ENCODE data around the gene TRIM46.

Gene TRIM46

GRCh38 chr1:155172732-155173477 lies 744 bp upstream of the TRIM46 start, which contains the start of gene KRTCAP2:
Gene KRTCAP2, minus strand, starts transcription at chr1:155173304. Its CDS starts 80 bp downstream, at chr1:155173224.
- DNase-seq, result peak; percentile 96

- DNase-seq, result peak; percentile 48
These were observed 953 bp downstream of the TRIM46 start for GRCh38 chr1:155174324-155175280.

GRCh38 chr1:155175281-155175926 lies 1.8 kb downstream of the TRIM46 start:
- no peak for DNase-seq

- DNase-seq, result no peak
These were observed 2.3 kb downstream of the TRIM46 start for GRCh38 chr1:155175927-155176371.

- peak; percentile 60 for DNase-seq
These were observed 3.0 kb downstream of the TRIM46 start for GRCh38 chr1:155176544-155177071.

DNA sequence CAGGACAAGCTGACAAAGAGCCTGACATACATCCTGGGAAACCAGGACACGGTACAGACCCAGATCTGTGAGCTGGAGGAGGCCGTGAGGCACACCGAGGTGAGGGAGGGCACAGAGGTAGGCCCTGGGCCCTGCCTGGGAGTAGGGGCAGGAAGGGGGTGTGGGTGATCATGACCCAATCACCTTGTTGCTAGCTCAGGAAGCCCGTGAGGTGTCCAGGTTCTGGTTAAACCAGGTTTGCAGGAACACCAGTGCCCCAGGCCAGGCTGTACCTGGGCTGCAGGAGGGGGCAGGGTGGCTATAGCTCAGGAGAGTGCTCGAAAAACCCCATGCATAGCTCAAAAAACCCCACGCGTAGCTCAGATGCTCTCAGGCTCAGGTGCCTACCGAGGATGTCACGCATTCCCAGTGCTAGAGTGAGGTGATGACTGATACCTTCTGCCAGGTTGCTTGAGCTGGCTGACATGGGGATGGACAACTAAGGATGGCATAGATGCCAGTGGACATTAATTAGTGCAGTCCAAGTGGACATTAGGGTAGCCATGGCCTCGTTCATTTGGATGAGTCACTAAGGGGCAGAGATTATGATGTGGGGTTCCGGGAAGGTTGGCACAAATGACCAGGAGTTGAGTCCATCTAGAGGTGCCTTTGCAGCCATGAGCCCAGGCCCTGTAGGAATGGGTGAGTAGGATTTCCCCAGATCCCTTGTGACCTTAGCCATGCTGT lies 3.7 kb downstream of the TRIM46 start:
- DNase-seq, result no peak

- DNase-seq, result no peak
These were observed 4.3 kb downstream of the TRIM46 start for GRCh38 chr1:155177918-155178281.

DNA sequence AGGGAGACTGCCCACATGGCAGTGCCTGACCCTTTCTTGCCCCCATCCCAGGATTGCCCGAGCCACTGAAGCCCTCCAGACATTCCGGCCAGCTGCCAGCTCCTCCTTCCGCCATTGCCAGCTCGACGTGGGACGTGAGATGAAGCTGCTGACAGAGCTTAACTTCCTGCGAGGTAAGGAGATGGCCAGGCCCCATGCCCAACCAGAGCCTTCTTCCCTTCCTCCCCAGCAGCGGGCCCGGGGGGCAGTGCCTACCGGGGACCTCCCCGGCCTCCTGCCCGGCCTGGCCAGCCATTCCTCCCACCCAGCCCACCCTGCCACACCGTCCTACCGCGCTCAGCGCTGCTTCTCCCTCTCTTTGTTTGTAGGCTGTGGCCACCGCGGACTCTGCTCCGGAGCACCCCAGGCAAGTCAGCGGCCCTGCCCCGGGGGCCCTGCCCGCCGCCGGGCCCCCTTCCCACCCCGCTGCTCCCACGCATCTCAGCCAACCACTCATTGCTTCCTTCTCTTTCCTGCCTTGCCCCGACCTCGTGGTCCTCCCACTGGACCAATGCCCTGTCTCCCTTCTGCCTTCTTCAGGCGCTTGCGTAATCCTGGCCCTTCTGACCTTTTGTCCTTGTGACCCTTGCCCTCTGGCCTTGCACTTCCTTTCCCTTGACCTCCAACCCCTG lies 4.9 kb downstream of the TRIM46 start:
- DNase-seq, result no peak

- no peak for DNase-seq
These were observed 5.7 kb downstream of the TRIM46 start for GRCh38 chr1:155179112-155180031.

DNA sequence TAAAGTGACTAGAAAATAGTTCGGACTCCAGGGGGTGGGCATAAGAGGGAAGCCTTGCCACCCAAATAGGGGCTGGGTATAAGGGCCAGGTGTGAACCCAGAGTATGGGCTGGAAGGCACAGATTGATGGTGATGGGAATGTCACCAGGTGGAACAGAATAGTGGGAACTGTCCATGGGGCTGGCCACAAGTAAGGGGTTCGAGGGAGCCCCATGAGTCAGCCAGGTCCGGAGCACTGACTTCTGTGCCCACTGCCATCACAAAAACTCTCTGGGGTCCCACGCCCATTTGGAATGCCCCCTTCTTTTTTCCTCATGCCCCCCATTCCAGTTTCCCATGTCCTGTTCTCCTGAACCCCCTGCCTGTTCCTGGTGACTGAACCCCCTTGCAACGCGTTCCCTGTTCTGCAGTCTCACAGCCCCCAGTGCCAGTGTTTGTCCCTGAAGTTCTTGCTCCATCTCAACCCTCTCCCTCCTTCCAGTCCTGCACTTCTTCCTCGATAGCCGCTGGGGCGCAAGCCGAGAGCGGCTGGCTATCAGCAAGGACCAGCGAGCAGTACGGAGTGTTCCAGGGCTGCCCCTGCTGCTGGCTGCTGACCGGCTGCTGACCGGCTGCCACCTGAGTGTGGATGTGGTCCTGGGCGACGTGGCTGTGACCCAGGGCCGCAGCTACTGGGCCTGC lies 7.9 kb downstream of the TRIM46 start:
- no peak for DNase-seq

DNA sequence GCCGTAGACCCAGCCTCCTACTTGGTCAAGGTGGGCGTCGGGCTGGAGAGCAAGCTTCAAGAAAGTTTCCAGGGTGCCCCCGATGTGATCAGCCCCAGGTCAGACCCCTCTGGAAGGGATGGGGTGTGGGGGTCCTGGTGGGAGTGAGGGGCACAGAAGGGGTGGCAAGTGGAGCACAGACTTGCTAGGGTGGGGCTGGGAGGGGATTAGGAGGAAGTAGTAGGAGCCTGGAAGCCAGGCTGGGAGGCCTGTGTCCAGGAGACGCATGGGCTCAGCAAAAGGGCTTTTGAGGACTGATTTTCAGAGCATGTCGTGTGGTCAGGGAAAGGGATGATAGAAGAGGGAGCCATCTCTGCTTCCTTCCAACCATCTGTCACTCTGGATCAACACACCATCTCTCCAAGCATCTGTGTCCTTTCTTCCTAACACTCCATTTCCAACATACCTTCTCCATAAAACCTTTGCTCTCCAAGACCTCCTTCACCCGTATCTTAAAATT lies 8.5 kb downstream of the TRIM46 start:
- no peak for DNase-seq

DNA sequence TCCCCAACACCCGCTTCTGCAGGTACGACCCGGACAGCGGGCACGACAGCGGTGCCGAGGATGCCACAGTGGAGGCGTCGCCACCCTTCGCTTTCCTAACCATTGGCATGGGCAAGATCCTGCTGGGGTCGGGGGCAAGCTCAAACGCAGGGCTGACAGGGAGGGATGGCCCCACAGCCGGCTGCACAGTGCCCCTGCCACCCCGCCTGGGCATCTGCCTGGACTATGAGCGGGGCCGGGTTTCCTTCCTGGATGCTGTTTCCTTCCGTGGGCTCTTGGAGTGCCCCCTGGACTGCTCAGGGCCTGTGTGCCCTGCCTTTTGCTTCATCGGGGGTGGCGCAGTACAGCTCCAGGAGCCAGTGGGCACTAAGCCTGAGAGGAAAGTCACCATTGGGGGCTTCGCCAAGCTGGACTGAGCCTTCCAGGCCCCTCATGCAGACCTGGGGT lies 10.1 kb downstream of the TRIM46 start:
- DNase-seq, result no peak

DNA sequence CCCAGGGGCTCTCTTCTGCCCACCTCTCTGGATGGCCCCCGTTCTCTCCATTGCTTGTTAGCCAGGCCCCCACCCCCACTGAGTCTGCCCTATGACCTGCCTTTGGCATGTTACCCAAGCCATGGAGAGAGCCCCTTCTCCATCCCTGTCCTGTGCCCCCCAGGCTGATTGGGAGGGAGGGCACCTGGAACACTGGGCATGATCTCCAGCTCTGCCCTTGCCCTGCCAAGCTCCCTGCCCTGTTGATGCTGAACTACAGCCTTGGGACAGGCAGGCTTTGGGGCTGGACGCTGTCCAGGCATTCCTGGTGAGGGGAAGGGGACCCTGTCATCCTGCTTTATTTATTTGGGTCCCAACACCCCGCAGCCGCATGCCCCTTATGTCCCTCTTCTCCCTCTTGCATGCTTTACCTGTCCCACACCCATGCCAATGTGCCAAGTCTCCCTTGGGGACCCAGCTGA lies 10.7 kb downstream of the TRIM46 start:
- no peak for DNase-seq

GRCh38 chr1:155184835-155185782 lies 11.5 kb downstream of the TRIM46 start:
- DNase-seq, result no peak

GRCh38 chr1:155185783-155186066 lies 12.1 kb downstream of the TRIM46 start:
- DNase-seq, result no peak

DNA sequence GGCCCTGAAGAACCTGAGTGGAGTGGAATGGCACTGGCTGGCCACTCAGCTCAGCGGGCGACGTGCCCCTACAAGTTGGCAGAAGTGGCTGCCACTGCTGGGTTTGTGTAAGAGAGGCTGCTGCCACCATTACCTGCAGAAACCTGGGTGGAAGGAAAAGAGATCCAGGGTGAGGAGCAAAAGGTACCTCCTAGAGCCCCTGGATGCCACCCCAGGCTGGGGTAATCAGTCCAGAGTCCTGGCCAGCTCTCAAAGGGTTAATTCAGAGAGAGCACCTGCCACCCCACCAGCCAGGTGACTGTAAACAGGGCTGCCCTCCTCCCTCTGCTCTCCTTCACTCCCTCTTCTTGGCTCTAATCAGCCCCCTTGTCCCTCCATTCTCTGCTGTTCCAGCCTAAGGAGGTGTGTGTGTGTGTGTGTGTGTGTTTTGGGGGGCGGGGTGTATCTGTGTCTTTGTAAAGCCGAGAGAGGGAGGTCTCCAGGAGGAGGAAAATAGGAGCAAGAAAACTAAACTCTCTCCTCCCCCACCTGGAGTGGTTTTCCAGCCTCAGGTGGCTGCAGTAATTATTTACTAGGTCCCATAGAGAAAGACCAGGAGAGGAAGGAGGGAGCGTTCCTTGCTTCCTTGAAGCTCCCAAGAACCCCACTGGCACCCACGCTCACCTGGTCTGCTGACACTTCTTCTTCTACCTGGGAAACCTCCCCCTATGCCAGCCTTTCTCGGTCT lies 12.6 kb downstream of the TRIM46 start:
- DNase-seq, result no peak

GRCh38 chr1:155186794-155187455 lies 13.3 kb downstream of the TRIM46 start:
- DNase-seq, result no peak
